Hepatic stellate cell (primary cell): ENCODE results near the gene PRAMEF17.
"Not testable (repeated sequence)": the region's sequence is repeated elsewhere in the genome, so short reads cannot be mapped to it uniquely, and the experiment has no call there.

Experiments
- DNase-seq: peaks from one replicate; pipeline ENCODE4 v3.0.0; 2011; ENCODE audit warnings: low spot score

PRAMEF17 gene

DNA sequence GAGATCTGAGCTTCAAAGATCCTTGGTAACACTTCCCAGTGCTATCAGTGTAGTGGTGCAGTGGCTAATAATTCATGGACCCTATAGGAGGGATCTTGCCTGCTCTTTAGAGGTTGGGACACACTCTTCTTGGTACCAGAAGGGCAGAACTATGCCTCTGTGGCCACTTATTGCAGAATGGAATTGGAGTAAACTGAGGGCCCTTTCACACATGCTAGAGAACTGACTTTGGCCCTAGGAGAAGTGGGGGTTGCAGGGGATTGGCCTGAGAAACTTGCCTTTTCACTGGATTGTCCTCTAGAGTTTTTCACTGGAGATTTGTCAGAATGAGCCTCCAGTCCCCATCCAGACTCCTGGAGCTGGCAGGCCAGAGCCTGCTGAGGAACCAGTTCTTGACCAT is at the start of gene PRAMEF17:
TSS of gene PRAMEF17 (plus strand) at position 301 of the 400 bp plus-strand sequence. CDS start at position 327, 26 bp downstream.
- not testable (repeated sequence) for DNase-seq

GRCh38 chr1:13342496-13342895 is 46.9 kb upstream of the PRAMEF17 start:
- not testable (repeated sequence) for DNase-seq

DNA sequence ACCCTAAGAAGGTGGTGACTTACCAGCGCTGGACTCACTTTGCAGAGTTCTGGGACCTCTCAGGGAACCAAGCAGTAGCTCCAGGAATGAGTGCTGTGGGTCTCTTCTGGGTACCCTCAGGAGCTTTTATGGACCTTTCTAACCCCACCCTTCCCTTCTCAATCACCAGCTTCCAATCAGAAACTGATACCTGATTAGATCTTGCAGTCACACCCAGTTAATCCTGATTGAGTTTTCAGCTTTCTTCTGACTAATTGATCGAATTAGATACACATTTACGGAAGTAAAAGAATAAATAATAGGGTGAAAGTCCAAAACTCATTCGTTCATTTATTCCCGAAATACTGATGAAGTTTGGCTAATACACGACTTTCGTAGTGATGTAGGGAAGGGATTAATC is 42.4 kb upstream of the PRAMEF17 start, which contains the start of gene PRAMEF14:
TSS of gene PRAMEF14 (minus strand) at position 101 of the 400 bp plus-strand sequence. CDS start 1,820 bp downstream, outside the sequence.
- not testable (repeated sequence) for DNase-seq

- DNase-seq: not testable (repeated sequence)
Measured at GRCh38 chr1:13353476-13353875, 36.0 kb upstream of the PRAMEF17 start.

DNA sequence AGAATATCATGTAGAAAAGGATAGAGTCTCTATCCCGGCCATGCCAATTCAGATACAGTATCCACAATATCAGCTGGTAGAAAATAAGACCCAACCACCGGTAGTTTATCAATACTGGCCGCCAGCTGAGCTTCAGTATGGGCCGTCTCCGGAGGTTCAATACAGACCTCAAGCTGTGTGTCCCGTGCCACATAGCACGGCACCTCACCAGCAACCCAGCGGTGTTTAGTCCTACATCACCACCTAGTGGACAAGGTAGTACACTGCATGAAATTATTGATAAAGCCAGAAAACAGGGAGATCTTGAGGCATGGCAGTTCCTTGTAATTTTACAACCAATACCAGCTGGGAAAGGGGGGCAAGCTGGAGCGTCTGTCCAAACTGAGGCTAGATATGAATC is 35.0 kb upstream of the PRAMEF17 start:
- DNase-seq: not testable (repeated sequence)

DNA sequence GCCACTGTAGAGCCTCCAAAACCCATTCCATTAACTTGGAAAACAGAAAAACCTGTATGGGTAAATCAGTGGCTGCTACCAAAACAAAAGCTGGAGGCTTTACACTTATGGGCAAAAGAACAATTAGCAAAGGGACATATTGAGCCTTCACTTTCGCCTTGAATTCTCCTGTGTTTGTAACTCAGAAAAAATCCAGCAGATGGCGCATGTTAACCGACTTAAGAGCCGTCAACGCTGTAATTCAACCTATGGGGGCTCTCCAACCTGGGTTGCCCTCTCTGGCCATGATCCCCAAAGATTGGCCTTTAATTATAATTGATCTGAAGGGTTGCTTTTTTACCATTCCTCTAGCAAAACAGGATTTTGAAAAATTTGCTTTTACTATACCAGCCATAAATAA is 32.7 kb upstream of the PRAMEF17 start:
- not testable (repeated sequence) for DNase-seq

GRCh38 chr1:13362364-13362763 is 27.1 kb upstream of the PRAMEF17 start:
- not testable (repeated sequence) for DNase-seq

DNA sequence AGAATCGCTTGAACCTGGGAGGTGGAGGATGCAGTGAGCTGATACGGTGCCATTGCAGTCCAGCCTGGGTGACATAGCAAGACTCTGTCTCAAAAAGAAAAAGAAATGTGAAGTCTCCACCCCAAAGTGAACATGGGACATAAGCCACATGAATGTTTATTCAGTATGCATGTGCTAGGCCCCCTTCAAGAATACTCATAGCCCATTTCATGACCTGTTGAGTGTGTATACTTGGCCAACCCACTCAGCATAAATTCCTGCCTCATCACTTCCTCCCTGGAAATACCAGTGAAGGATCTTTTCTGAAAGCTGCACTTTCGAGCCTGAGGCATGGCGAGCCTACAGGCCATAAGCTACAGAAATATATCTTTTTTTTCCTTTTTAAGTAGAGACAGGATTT is 24.5 kb upstream of the PRAMEF17 start:
- DNase-seq: not testable (repeated sequence)

DNA sequence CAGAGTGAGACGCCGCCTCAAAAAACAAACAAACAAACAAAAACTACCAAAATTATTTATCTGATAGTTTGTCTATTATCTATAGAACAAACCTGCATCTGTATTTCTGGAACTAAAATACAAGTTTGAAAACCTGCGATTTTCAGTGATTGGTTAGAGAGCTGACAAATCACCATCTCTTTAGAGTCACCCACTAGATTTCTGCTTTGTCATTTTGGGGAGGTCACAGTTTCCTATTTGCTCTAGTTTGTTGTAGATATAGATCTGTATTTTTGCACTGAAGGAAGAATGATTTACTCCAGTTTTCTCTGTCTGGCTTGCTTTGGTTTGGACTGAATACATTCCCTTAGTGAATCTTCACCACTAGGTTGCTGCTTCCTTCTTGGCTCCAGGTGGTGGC is 22.9 kb upstream of the PRAMEF17 start:
- DNase-seq: not testable (repeated sequence)

GRCh38 chr1:13368544-13368943 is 20.9 kb upstream of the PRAMEF17 start:
- not testable (repeated sequence) for DNase-seq

GRCh38 chr1:13378983-13379382 is 10.4 kb upstream of the PRAMEF17 start:
- DNase-seq: not testable (repeated sequence)

GRCh38 chr1:13380380-13380779 is 9.1 kb upstream of the PRAMEF17 start:
- DNase-seq: not testable (repeated sequence)

GRCh38 chr1:13393004-13393403 is 3.6 kb downstream of the PRAMEF17 start:
- DNase-seq: not testable (repeated sequence)

DNA sequence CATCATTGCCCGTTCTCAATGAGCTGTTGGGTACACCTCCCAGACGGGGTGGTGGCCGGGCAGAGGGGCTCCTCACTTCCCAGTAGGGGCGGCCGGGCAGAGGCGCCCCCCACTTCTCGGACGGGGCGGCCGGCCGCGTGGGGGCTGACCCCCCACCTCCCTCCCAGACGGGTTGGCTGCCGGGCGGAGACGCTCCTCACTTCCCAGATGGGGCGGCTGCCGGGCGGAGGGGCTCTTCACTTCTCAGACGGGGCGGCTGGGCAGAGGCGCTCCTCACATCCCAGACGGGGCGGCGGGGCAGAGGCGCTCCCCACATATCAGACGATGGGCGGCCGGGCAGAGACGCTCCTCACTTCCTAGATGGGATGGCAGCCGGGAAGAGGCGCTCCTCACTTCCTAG is 5.3 kb downstream of the PRAMEF17 start:
- not testable (repeated sequence) for DNase-seq

GRCh38 chr1:13395311-13395710 is 5.9 kb downstream of the PRAMEF17 start:
- not testable (repeated sequence) for DNase-seq

DNA sequence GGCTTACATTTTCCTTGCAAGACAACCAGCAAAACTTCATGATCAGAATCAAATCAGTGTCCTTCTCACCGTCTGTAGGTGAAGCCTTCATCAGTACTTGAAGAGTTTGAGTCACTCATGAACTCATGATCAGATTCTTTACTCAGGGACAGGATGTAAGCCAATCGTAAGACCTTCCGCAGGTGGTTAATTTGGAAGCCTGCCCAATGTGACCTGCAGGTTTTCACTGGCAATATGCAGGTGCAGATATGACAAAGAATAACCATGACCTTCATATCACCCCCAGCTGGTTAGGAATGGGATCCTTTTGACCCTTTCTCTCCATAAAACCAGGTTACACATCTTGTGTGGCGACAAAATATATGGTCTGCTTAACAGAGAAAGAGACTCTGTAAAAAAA is 18.4 kb downstream of the PRAMEF17 start:
- no peak for DNase-seq

GRCh38 chr1:13410150-13410549 is 20.7 kb downstream of the PRAMEF17 start, which contains the start of gene PRAMEF20:
TSS of gene PRAMEF20 (plus strand) at chr1:13410450. CDS start at chr1:13416355, 5,905 bp downstream.
- not testable (repeated sequence) for DNase-seq

DNA sequence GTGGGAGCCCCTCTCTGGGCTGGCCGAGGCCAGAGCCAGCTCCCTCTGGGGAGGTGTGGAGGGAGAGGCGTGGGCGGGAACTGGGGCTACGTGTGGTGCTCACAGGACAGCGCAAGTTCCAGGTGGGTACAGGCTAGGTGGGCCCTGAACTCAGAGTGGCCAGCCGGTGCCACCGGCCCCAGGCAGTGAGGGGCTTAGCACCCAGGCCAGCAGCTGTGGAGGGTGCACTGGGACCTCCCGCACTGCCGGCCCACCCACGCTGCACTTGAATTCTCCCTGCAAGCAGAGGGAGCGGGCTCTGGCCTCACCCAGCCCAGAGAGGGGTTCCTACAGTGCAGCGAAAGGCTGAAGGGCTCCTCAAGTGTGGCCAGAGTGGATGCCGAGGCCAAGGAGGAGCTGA is 41.1 kb downstream of the PRAMEF17 start:
- no peak for DNase-seq

DNA sequence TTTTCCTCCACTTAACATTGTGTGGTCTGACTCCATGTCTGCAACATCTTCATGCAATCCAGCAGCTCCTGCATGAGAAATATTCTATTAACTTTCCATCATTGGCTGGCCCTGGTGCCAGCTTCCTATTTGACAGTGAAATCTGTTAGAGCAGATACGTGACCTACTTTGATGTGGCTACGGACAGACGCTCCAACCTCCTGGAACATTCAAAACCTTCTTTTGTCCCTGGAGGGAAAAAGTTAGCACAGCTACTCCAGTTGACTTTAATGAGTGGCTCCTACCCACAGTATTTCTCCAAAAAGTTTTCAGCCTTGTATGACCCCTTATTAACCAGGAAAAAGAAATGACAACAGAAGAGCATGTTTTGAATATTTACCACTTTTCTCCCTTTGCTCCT is 42.8 kb downstream of the PRAMEF17 start:
- no peak for DNase-seq

- DNase-seq: not testable (repeated sequence)
Measured at GRCh38 chr1:13433694-13434358, 44.4 kb downstream of the PRAMEF17 start.

DNA sequence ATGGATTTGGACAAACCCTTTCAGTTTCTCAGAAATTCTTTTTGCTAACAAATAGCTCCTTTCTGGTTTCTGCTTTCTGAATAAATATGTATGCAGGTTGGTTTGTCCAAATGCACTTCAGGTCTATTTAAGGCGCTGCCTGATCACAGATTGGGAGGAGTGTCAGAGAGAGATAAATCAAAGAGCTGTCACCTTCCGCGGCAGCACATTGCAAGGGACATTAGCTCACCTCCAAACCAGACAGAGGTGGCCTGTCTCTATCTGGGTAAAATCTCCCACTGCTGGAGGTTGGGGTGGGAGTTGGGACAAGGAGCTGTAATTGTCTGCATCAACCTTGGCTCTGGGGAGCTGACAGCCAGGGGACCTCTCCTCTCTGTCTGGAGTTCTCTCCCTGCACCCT is 46.0 kb downstream of the PRAMEF17 start:
- DNase-seq: no peak

DNA sequence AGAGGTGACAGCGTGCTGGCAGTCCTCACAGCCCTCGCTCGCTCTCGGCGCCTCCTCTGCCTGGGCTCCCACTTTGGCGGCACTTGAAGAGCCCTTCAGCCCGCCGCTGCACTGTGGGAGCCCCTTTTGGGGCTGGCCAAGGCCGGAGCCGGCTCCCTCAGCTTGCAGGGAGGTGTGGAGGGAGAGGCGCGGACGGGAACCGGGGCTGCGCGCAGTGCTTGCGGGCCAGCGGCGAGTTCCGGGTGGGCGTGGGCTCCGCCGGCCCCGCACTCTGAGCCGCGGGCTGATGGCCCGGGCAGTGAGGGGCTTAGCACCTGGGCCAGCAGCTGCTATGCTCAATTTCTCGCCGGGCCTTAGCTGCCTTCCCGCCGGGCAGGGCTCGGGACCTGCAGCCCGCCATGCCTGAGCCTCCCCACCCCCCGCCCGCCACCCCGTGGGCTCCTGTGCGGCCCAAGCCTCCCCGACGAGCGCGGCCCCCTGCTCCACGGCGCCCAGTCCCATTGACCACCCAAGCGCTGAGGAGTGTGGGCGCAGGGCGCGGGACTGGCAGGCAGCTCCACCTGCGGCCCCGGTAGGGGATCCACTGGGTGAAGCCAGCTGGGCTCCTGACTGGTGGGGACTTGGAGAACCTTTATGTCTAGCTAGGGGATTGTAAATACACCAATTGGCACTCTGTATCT is 49.8 kb downstream of the PRAMEF17 start:
- not testable (repeated sequence) for DNase-seq
